Measurements from ENCODE around the gene FAM13A. TPM values are rescaled to one million over a fixed set of nuclear protein-coding genes. Genes with fewer than 3 reads are reported as not detected.

The FAM13A gene
- total and polyA plus RNA-seq, 10 of the 15 experiments (the other 5 are each of a cell fraction or from before 2014, with no cell fraction given): 0.05 to 1.8 (median 0.27) TPM; not detected in 1

DNA sequence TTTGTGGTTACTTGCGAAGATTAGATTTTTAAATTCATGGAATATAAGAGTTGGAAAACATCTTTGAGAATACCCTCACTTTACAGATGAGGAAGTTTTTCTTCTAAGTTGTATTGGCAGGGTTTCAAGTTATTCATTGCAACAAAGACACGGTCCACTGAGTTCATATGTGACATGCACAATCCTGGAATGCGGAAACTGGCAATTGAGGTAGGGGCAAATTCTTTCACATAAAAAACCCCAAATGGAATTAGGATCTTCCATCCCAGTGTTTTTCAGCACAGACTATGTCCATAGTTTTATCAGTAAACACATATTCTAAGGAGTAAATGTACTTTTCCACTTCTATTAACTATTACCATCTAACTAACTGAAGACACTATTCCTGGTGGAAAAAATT, 277.6 kb downstream of the FAM13A start:
- ChIA-PET POLR2A (no interaction called here), CTCF (interaction anchor here (0.8 to 2.7 kb wide), 2 partner anchors 11 to 53 kb away, joined by 3 to 10 read pairs; no protein-coding TSS in a partner anchor), RAD21 (ENCODE audit: unreplicated experiment) (interaction anchor here (0.5 to 0.7 kb wide), 2 partner anchors 10 to 568 kb away, joined by 3 to 4 read pairs; no protein-coding TSS in a partner anchor), SMC1A (ENCODE audit: uncharacterized antibody, unreplicated experiment) (interaction anchor here (1.0 kb wide), 1 partner anchor 32 kb away, joined by 3 read pairs; no protein-coding TSS in a partner anchor)
- TF ChIP-seq, protein P1, sequence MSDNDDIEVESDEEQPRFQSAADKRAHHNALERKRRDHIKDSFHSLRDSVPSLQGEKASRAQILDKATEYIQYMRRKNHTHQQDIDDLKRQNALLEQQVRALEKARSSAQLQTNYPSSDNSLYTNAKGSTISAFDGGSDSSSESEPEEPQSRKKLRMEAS (IDR thresholded peaks at IDR 0.05; ENCODE audit: low read depth, low read length): no peak
- in situ Hi-C loops (cut with MboI) (no loop called here), intact Hi-C loops (cut with micrococcal nuclease; ENCODE audit: unreplicated experiment) (no loop called here)
- no peaks in the 10 kb centered on the region for H3K79me2 ChIP-seq (ENCODE audit: control insufficient read depth, insufficient read depth, low read length)
- H3K4me2 ChIP-seq (ENCODE audit: control insufficient read depth, insufficient read depth): no peak overlapping the region
- no peak for ATAC-seq
- H4K20me1 ChIP-seq (ENCODE audit: control insufficient read depth, insufficient read depth): no peaks in the 10 kb centered on the region
- BruUV-seq (replicated peaks): no TSS peak
- H3K4me3 ChIP-seq: no peak overlapping the region
- no peak for DNase-seq (ENCODE audit: low read depth, low spot score)
- 39% methylated on average over 3 of the region's 3 CpGs for WGBS (ENCODE audit: insufficient coverage, insufficient replicate concordance, low lambda C conversion rate, missing lambda C conversion rate)
- H3K4me1 ChIP-seq (ENCODE audit: control insufficient read depth, insufficient read depth, low read length): no peaks in the 10 kb centered on the region
- H3K27ac ChIP-seq (ENCODE audit: control insufficient read depth, insufficient read depth): no peak overlapping the region
- no peak overlapping the region for H3K9ac ChIP-seq (ENCODE audit: control insufficient read depth, insufficient read depth, low read length)
- no peaks in the 10 kb centered on the region for H3K9me3 ChIP-seq (replicated peaks; ENCODE audit: control insufficient read depth, insufficient read depth, low read length)
- no peak for FAIRE-seq
- H2AFZ ChIP-seq (ENCODE audit: control insufficient read depth, low read depth, low read length): no peak overlapping the region
- peaks cover 0 to 2% of the 10 kb centered on the region in 2 experiments; a peak in 1 of 4 replicates for H3K27me3 ChIP-seq (replicated peaks in 1 of 2; ENCODE audit: control insufficient read depth in 2 of 2, insufficient read depth in 2 of 2, low read length in 1 of 2)
- H3K36me3 ChIP-seq (ENCODE audit: control insufficient read depth in 2 of 2, insufficient read depth in 2 of 2, low read length in 1 of 2): no peaks in the 10 kb centered on the region

DNA sequence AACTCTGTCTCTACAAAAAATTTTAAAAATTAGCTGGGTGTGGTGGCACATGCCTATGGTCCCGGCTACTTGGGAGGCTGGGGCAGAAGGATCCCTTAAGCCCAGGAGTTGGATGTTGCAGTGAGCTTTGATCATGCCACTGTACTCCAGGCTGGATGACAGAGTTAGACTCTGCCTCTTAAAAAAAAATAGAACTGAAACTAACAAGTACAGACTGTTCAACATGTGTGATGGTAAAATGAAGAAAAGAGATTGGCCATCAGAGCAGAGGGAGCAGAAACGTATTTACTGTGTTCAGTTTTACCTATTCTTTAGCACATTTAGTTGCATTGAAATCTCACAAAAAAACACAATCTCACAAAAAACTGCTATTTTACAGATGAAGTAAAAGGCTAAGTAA, 281.5 kb downstream of the FAM13A start:
- WGBS (ENCODE audit: insufficient coverage, insufficient replicate concordance, low lambda C conversion rate, missing lambda C conversion rate): 13% methylated on average over 2 of the region's 2 CpGs
- H3K36me3 ChIP-seq (ENCODE audit: control insufficient read depth in 2 of 2, insufficient read depth in 2 of 2, low read length in 1 of 2): no peaks in the 10 kb centered on the region
- H3K79me2 ChIP-seq (ENCODE audit: control insufficient read depth, insufficient read depth, low read length): no peaks in the 10 kb centered on the region
- peak; percentile 46 for ATAC-seq
- intact Hi-C loops (cut with micrococcal nuclease; ENCODE audit: unreplicated experiment) (loop anchor here (2.0 kb wide), 1 partner anchor 43 kb away; no protein-coding TSS in a partner anchor), in situ Hi-C loops (cut with MboI) (no loop called here)
- H3K4me2 ChIP-seq (ENCODE audit: control insufficient read depth, insufficient read depth): no peak overlapping the region
- no peaks in the 10 kb centered on the region for H3K9me3 ChIP-seq (replicated peaks; ENCODE audit: control insufficient read depth, insufficient read depth, low read length)
- H3K9ac ChIP-seq (ENCODE audit: control insufficient read depth, insufficient read depth, low read length): no peak overlapping the region
- CTCF ChIA-PET: no interaction called here
- no peak for DNase-seq (ENCODE audit: low read depth, low spot score)
- no peaks in the 10 kb centered on the region for H3K4me1 ChIP-seq (ENCODE audit: control insufficient read depth, insufficient read depth, low read length)
- no peaks in the 10 kb centered on the region for H4K20me1 ChIP-seq (ENCODE audit: control insufficient read depth, insufficient read depth)
- H3K27me3 ChIP-seq (replicated peaks in 1 of 2; ENCODE audit: control insufficient read depth in 2 of 2, insufficient read depth in 2 of 2, low read length in 1 of 2): peaks cover 0 to 5% of the 10 kb centered on the region in 2 experiments; a peak in 1 of 4 replicates
- H2AFZ ChIP-seq (ENCODE audit: control insufficient read depth, low read depth, low read length): no peak overlapping the region
- POLR2A ChIA-PET: interaction anchor here (0.8 kb wide), 1 partner anchor 16 kb away, joined by 3 read pairs; no protein-coding TSS in a partner anchor
- FAIRE-seq: no peak
- no peak overlapping the region for H3K27ac ChIP-seq (ENCODE audit: control insufficient read depth, insufficient read depth)
- SMC1A ChIA-PET (ENCODE audit: uncharacterized antibody, unreplicated experiment): interaction anchor here (2.3 kb wide), 1 partner anchor 12 kb away, joined by 9 read pairs; no protein-coding TSS in a partner anchor
- H3K4me3 ChIP-seq: no peak overlapping the region
- no TSS peak for BruUV-seq (replicated peaks)
- RAD21 ChIA-PET (ENCODE audit: unreplicated experiment): no interaction called here
- TF ChIP-seq NBN (IDR thresholded peaks at IDR 0.05): no peak
- no peak for TF ChIP-seq MTA3 (IDR thresholded peaks at IDR 0.05; ENCODE audit: borderline replicate concordance, low read length)
- no peak for TF ChIP-seq SP1 (IDR thresholded peaks at IDR 0.05; ENCODE audit: low read depth, low read length)
- TF ChIP-seq, protein P2, sequence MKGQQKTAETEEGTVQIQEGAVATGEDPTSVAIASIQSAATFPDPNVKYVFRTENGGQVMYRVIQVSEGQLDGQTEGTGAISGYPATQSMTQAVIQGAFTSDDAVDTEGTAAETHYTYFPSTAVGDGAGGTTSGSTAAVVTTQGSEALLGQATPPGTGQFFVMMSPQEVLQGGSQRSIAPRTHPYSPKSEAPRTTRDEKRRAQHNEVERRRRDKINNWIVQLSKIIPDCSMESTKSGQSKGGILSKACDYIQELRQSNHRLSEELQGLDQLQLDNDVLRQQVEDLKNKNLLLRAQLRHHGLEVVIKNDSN (IDR thresholded peaks at IDR 0.05; ENCODE audit: borderline replicate concordance, extremely low read length, insufficient read depth, low read depth, low read length): no peak
- no peak for TF ChIP-seq TAF1 (IDR thresholded peaks at IDR 0.05; ENCODE audit: borderline replicate concordance, low read depth, low read length)
- TF ChIP-seq, protein P3, sequence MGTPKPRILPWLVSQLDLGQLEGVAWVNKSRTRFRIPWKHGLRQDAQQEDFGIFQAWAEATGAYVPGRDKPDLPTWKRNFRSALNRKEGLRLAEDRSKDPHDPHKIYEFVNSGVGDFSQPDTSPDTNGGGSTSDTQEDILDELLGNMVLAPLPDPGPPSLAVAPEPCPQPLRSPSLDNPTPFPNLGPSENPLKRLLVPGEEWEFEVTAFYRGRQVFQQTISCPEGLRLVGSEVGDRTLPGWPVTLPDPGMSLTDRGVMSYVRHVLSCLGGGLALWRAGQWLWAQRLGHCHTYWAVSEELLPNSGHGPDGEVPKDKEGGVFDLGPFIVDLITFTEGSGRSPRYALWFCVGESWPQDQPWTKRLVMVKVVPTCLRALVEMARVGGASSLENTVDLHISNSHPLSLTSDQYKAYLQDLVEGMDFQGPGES (IDR thresholded peaks at IDR 0.05): no peak
- TF ChIP-seq ZZZ3 (IDR thresholded peaks at IDR 0.05; ENCODE audit: control insufficient read depth, insufficient read length, low read depth): no peak
- TF ChIP-seq CHD4 (IDR thresholded peaks at IDR 0.05): no peak
- TF ChIP-seq ZNF622 (IDR thresholded peaks at IDR 0.05): no peak
- TF ChIP-seq CBX5 (IDR thresholded peaks at IDR 0.05; ENCODE audit: low read depth): no peak
- TF ChIP-seq RFX5 (IDR thresholded peaks at IDR 0.05; ENCODE audit: low read depth, low read length): no peak
- no peak for TF ChIP-seq SMARCA5 (IDR thresholded peaks at IDR 0.05)

Data from GM12878 (cell line).